ENCODE data around the gene TAF11L5.
A peak's percentile ranks its signal among the peaks of the same experiment; 100 is the strongest.
"Not testable (repeated sequence)": the region's sequence is repeated elsewhere in the genome, so short reads cannot be mapped to it uniquely, and the experiment has no call there.

Gene TAF11L5

GRCh38 chr5:17524935-17525334 lies at the start of gene TAF11L5:
Gene TAF11L5 (plus strand): TSS chr5:17525235.
- not testable (repeated sequence) for H3K9me3 ChIP-seq (ENCODE audit: control insufficient read depth, low read length); H3K27me3 ChIP-seq (replicated peaks; ENCODE audit: control insufficient read depth, insufficient read depth, low read length); H3K4me1 ChIP-seq (ENCODE audit: control insufficient read depth, insufficient read depth, low read length); H3K4me3 ChIP-seq (ENCODE audit: low read length); DNase-seq (ENCODE audit: low read depth); H3K9ac ChIP-seq (ENCODE audit: low read length); H3K36me3 ChIP-seq (ENCODE audit: control insufficient read depth, insufficient read depth, low read length, severe bottlenecking)

- no peak for DNase-seq (ENCODE audit: low read depth)
- H3K4me3 ChIP-seq (ENCODE audit: low read length) = no peak overlapping the region
- no peak overlapping the region for H3K9ac ChIP-seq (ENCODE audit: low read length)
- no peaks in the 10 kb centered on the region for H3K27me3 ChIP-seq (replicated peaks; ENCODE audit: control insufficient read depth, insufficient read depth, low read length)
- no peaks in the 10 kb centered on the region for H3K9me3 ChIP-seq (ENCODE audit: control insufficient read depth, low read length)
- H3K36me3 ChIP-seq (ENCODE audit: control insufficient read depth, insufficient read depth, low read length, severe bottlenecking) = no peaks in the 10 kb centered on the region
- H3K4me1 ChIP-seq (ENCODE audit: control insufficient read depth, insufficient read depth, low read length) = no peaks in the 10 kb centered on the region
Observed at GRCh38 chr5:17477043-17477442, 48.0 kb upstream of the TAF11L5 start.

DNA sequence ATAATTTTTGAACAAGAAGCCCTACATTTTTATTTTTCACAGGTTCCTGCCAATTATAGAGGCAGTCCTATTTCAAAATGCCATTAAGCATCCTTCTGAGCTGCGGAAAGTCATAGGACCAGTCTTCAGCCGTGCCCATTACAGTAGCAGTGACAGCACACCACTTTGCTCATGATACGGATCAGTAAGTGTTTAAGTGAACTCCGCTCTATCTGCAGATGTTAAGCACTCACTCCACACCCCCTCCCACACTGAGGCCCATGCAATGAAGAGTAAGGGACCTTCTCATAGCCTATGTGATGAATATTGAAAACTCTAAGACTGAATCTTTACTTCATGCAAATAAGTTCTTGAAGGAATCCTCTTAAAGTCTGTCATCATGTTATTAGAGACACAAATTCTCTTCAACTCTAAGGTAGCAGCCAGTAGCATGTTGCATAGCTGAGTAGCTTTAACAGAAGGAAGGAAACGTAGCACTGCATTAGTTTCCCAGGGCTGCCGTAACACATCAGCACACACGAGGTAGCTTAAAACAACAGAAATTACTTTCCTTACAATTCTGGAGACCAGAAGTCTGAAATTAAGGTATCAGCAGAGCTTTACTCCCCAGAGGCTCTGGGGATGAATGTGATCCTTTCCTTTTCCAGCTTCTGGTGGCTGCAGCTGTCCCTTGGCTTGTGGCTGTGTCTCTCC lies 47.3 kb upstream of the TAF11L5 start:
- no peak for DNase-seq (ENCODE audit: low read depth)
- H3K4me3 ChIP-seq (ENCODE audit: low read length) = no peak overlapping the region
- no peaks in the 10 kb centered on the region for H3K4me1 ChIP-seq (ENCODE audit: control insufficient read depth, insufficient read depth, low read length)
- H3K9me3 ChIP-seq (ENCODE audit: control insufficient read depth, low read length) = no peaks in the 10 kb centered on the region
- H3K9ac ChIP-seq (ENCODE audit: low read length) = no peak overlapping the region
- H3K36me3 ChIP-seq (ENCODE audit: control insufficient read depth, insufficient read depth, low read length, severe bottlenecking) = no peaks in the 10 kb centered on the region
- H3K27me3 ChIP-seq (replicated peaks; ENCODE audit: control insufficient read depth, insufficient read depth, low read length) = no peaks in the 10 kb centered on the region

- DNase-seq (ENCODE audit: low read depth) = peak; percentile 16
- Histone ChIP-seq H3K36me3 (ENCODE audit: control insufficient read depth, insufficient read depth, low read length, severe bottlenecking) (no peaks in the 10 kb centered on the region), H3K4me3 (ENCODE audit: low read length) (no peak overlapping the region), H3K27me3 (replicated peaks; ENCODE audit: control insufficient read depth, insufficient read depth, low read length) (no peaks in the 10 kb centered on the region), H3K9ac (ENCODE audit: low read length) (no peak overlapping the region), H3K4me1 (ENCODE audit: control insufficient read depth, insufficient read depth, low read length) (no peaks in the 10 kb centered on the region), H3K9me3 (ENCODE audit: control insufficient read depth, low read length) (no peaks in the 10 kb centered on the region)
Observed at GRCh38 chr5:17481378-17481777, 43.7 kb upstream of the TAF11L5 start.

DNA sequence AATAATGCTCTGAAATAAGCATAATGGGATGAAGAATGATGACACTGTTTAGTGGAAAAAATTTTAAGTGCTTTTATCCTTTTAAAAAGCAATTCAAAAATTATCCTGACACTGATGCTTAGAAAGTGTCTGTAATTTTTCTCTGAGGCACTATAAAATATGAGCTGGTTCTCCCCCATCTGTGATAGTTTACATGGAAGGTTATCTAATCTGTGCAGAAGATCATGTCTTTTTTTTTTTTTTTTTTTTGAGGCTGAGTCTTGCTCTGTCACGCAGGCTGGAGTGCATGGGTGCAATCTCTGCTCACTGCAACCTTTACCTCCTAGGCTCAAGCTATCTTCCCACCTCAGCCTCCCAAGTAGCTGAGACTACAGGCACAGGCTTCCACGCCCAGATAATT lies 42.2 kb upstream of the TAF11L5 start:
- H3K36me3 ChIP-seq (ENCODE audit: control insufficient read depth, insufficient read depth, low read length, severe bottlenecking) = no peaks in the 10 kb centered on the region
- H3K4me3 ChIP-seq (ENCODE audit: low read length) = no peak overlapping the region
- no peak overlapping the region for H3K9ac ChIP-seq (ENCODE audit: low read length)
- no peaks in the 10 kb centered on the region for H3K27me3 ChIP-seq (replicated peaks; ENCODE audit: control insufficient read depth, insufficient read depth, low read length)
- no peak for DNase-seq (ENCODE audit: low read depth)
- no peaks in the 10 kb centered on the region for H3K4me1 ChIP-seq (ENCODE audit: control insufficient read depth, insufficient read depth, low read length)
- no peaks in the 10 kb centered on the region for H3K9me3 ChIP-seq (ENCODE audit: control insufficient read depth, low read length)

DNA sequence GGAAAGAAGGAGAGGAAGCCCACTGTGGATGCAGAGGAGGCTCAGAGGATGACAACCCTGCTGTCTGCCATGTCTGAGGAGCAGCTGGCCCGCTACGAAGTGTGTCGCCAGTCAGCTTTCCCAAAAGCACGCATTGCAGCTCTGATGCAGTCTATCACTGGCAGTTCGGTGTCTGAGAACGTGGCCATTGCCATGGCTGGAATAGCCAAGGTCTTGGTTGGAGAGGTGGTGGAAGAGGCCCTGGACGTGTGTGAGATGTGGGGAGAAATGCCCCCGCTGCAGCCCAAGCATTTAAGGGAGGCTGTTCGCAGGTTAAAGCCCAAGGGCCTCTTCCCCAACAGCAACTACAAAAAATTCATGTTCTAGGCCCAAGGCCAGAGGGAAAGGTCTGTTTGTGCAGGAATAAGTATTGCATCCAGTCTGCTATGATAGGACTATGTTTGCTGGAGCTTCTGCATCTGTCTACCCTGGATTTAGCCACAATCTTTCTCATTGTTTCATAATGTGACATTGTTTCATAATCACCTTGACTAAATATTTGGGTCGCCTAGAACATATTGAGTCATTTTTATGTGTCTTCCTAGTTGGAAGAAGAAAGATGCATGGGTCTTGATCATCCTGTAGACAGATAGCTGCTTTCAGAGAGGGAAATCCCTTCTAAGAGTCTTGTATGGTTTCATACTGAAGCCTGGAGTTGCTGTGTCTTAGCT lies 38.4 kb upstream of the TAF11L5 start:
- H3K9ac ChIP-seq (ENCODE audit: low read length); H3K4me1 ChIP-seq (ENCODE audit: control insufficient read depth, insufficient read depth, low read length); H3K36me3 ChIP-seq (ENCODE audit: control insufficient read depth, insufficient read depth, low read length, severe bottlenecking); H3K9me3 ChIP-seq (ENCODE audit: control insufficient read depth, low read length); H3K4me3 ChIP-seq (ENCODE audit: low read length); H3K27me3 ChIP-seq (replicated peaks; ENCODE audit: control insufficient read depth, insufficient read depth, low read length): not testable (repeated sequence)
- DNase-seq (ENCODE audit: low read depth) = peak; percentile 23

GRCh38 chr5:17487174-17487512 lies 37.9 kb upstream of the TAF11L5 start:
- DNase-seq (ENCODE audit: low read depth) = no peak
- Histone ChIP-seq H3K36me3 (ENCODE audit: control insufficient read depth, insufficient read depth, low read length, severe bottlenecking) (no peaks in the 10 kb centered on the region), H3K4me1 (ENCODE audit: control insufficient read depth, insufficient read depth, low read length) (peaks cover 4% of the 10 kb centered on the region), H3K9ac (ENCODE audit: low read length) (no peak overlapping the region), H3K9me3 (ENCODE audit: control insufficient read depth, low read length) (no peaks in the 10 kb centered on the region), H3K4me3 (ENCODE audit: low read length) (no peak overlapping the region), H3K27me3 (replicated peaks; ENCODE audit: control insufficient read depth, insufficient read depth, low read length) (no peaks in the 10 kb centered on the region)

GRCh38 chr5:17491257-17491656 lies 33.8 kb upstream of the TAF11L5 start:
- H3K27me3 ChIP-seq (replicated peaks; ENCODE audit: control insufficient read depth, insufficient read depth, low read length); H3K9ac ChIP-seq (ENCODE audit: low read length); H3K36me3 ChIP-seq (ENCODE audit: control insufficient read depth, insufficient read depth, low read length, severe bottlenecking); H3K4me3 ChIP-seq (ENCODE audit: low read length); DNase-seq (ENCODE audit: low read depth); H3K4me1 ChIP-seq (ENCODE audit: control insufficient read depth, insufficient read depth, low read length); H3K9me3 ChIP-seq (ENCODE audit: control insufficient read depth, low read length): not testable (repeated sequence)

DNA sequence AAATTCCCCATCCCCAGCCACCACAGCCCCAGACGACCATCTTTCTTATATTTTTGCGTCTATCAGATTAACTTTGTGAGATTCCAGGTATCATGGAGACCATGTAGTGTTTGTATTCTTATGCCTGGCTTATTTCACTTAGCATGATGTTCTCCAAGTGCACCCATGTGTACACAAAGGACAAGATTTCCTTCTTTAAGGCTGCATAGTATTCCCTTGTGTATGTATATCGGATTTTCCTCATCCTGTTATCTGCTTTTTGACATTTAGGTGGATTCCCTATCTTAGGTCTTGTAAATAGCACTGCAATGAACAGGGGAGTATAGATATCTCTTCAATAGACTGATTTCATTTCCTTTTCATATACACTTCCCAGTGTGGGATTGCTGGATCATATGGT lies 32.3 kb upstream of the TAF11L5 start:
- Histone ChIP-seq H3K27me3 (replicated peaks; ENCODE audit: control insufficient read depth, insufficient read depth, low read length) (no peaks in the 10 kb centered on the region), H3K4me1 (ENCODE audit: control insufficient read depth, insufficient read depth, low read length) (peaks cover 4% of the 10 kb centered on the region), H3K4me3 (ENCODE audit: low read length) (no peak overlapping the region), H3K9me3 (ENCODE audit: control insufficient read depth, low read length) (no peaks in the 10 kb centered on the region), H3K36me3 (ENCODE audit: control insufficient read depth, insufficient read depth, low read length, severe bottlenecking) (no peaks in the 10 kb centered on the region), H3K9ac (ENCODE audit: low read length) (no peak overlapping the region)
- DNase-seq (ENCODE audit: low read depth) = no peak

DNA sequence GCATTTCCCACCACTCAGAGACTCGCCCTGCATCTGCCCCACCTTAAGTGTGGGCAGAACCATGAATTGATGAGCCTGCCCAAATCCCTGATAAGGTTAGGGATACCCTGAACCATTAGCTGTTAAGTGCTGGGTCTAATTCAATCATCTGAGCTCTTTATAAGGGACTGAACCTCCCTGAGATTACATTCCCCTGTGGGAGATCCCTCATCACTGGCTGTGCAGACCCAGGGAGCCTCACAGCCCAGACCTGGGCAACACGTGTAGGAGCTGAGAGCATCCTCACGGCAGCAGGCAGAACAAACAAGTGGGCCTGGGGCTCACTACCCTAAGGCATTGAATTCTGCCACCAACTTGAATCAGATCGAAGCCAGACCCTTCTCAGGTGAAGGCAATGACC lies 27.6 kb upstream of the TAF11L5 start:
- Histone ChIP-seq H3K9me3 (ENCODE audit: control insufficient read depth, low read length) (no peaks in the 10 kb centered on the region), H3K4me1 (ENCODE audit: control insufficient read depth, insufficient read depth, low read length) (no peaks in the 10 kb centered on the region), H3K36me3 (ENCODE audit: control insufficient read depth, insufficient read depth, low read length, severe bottlenecking) (no peaks in the 10 kb centered on the region), H3K9ac (ENCODE audit: low read length) (no peak overlapping the region), H3K4me3 (ENCODE audit: low read length) (no peak overlapping the region), H3K27me3 (replicated peaks; ENCODE audit: control insufficient read depth, insufficient read depth, low read length) (no peaks in the 10 kb centered on the region)
- no peak for DNase-seq (ENCODE audit: low read depth)

DNA sequence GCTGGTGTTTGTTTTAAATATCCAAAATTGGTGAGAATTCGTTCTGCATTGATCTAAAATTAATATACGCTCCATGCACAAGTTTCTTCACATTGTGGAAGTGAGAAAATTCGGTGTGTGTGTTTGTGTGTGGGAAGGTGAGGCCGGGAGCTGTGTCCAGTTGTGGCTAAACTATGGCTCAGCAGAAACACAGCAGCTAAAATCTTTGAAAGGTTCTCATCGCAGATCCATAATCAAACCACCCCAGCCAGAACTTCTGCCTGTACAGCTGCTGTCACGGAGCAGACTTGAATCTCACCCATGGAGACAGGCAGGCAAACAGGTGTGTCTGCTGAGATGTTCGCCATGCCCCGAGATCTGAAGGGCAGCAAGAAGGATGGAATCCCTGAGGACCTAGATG lies 27.1 kb upstream of the TAF11L5 start, which contains the start of gene TAF11L2:
TSS of gene TAF11L2 (plus strand) at position 301 of the 400 bp plus-strand sequence.
- not testable (repeated sequence) for DNase-seq (ENCODE audit: low read depth); H3K4me3 ChIP-seq (ENCODE audit: low read length); H3K27me3 ChIP-seq (replicated peaks; ENCODE audit: control insufficient read depth, insufficient read depth, low read length); H3K4me1 ChIP-seq (ENCODE audit: control insufficient read depth, insufficient read depth, low read length); H3K9ac ChIP-seq (ENCODE audit: low read length); H3K36me3 ChIP-seq (ENCODE audit: control insufficient read depth, insufficient read depth, low read length, severe bottlenecking); H3K9me3 ChIP-seq (ENCODE audit: control insufficient read depth, low read length)

All from adipocyte (in vitro differentiated cells).